ENCODE results near the gene RUSF1.
"Not testable (repeated sequence)": the region's sequence is repeated elsewhere in the genome, so short reads cannot be mapped to it uniquely, and the experiment has no call there.

The RUSF1 gene

GRCh38 chr16:31513884-31514283 is 5.7 kb upstream of the RUSF1 start:
- DNase-seq, result no peak

GRCh38 chr16:31513126-31513525 is 4.9 kb upstream of the RUSF1 start:
- DNase-seq, result no peak

GRCh38 chr16:31508706-31509195 is 560 bp upstream of the RUSF1 start:
- DNase-seq, result no peak

GRCh38 chr16:31507617-31507928 is 618 bp downstream of the RUSF1 start:
- no peak for DNase-seq

GRCh38 chr16:31505483-31505882 is 2.7 kb downstream of the RUSF1 start:
- DNase-seq, result no peak

GRCh38 chr16:31504159-31504558 is 4.0 kb downstream of the RUSF1 start:
- DNase-seq, result no peak

- DNase-seq, result not testable (repeated sequence)
Observed at GRCh38 chr16:31503555-31503954, 4.6 kb downstream of the RUSF1 start.

- no peak for DNase-seq
Observed at GRCh38 chr16:31502981-31503380, 5.2 kb downstream of the RUSF1 start.

- no peak for DNase-seq
Observed at GRCh38 chr16:31501966-31502348, 6.2 kb downstream of the RUSF1 start.

GRCh38 chr16:31501226-31501965 is 6.8 kb downstream of the RUSF1 start:
- DNase-seq, result no peak

- no peak for DNase-seq
Observed at GRCh38 chr16:31499928-31500327, 8.3 kb downstream of the RUSF1 start.

- DNase-seq, result no peak
Observed at GRCh38 chr16:31498493-31498892, 9.7 kb downstream of the RUSF1 start.

GRCh38 chr16:31496670-31497069 is 11.5 kb downstream of the RUSF1 start:
- no peak for DNase-seq

GRCh38 chr16:31493506-31494125 is 14.6 kb downstream of the RUSF1 start:
- no peak for DNase-seq

GRCh38 chr16:31491778-31492418 is 16.3 kb downstream of the RUSF1 start:
- DNase-seq, result no peak

- DNase-seq, result no peak
Observed at GRCh38 chr16:31489616-31490584, 18.3 kb downstream of the RUSF1 start.

- DNase-seq, result no peak
Observed at GRCh38 chr16:31489298-31489564, 19.0 kb downstream of the RUSF1 start.

- DNase-seq, result no peak
Observed at GRCh38 chr16:31488468-31489297, 19.5 kb downstream of the RUSF1 start.

- no peak for DNase-seq
Observed at GRCh38 chr16:31487720-31488467, 20.3 kb downstream of the RUSF1 start.

- no peak for DNase-seq
Observed at GRCh38 chr16:31487071-31487719, 21.0 kb downstream of the RUSF1 start.

- DNase-seq, result no peak
Observed at GRCh38 chr16:31486045-31486444, 22.1 kb downstream of the RUSF1 start.
